ENCODE measurements around the gene TMEM43.
"Not testable (repeated sequence)": the region's sequence is repeated elsewhere in the genome, so short reads cannot be mapped to it uniquely, and the experiment has no call there.

Gene TMEM43

GRCh38 chr3:14124615-14125192 is at the start of gene TMEM43, which contains the start of gene CHCHD4:
Gene TMEM43, plus strand, starts transcription at chr3:14125052. Its CDS starts 142 bp downstream, at chr3:14125194.
Gene CHCHD4, minus strand, starts transcription at chr3:14124870. Its CDS starts 194 bp downstream, at chr3:14124676.
- DNase-seq (ENCODE audit: low read depth in 2 of 2): peak; percentile 94 to 96

GRCh38 chr3:14075233-14075632 is 49.6 kb upstream of the TMEM43 start:
- DNase-seq (ENCODE audit: low read depth in 2 of 2): not testable (repeated sequence)

- DNase-seq (ENCODE audit: low read depth in 2 of 2): no peak
Observed at GRCh38 chr3:14077310-14077709, 47.5 kb upstream of the TMEM43 start.

- no peak for DNase-seq (ENCODE audit: low read depth in 2 of 2)
Observed at GRCh38 chr3:14082108-14082657, 42.7 kb upstream of the TMEM43 start.

- DNase-seq (ENCODE audit: low read depth in 2 of 2): not testable (repeated sequence)
Observed at GRCh38 chr3:14087461-14087860, 37.4 kb upstream of the TMEM43 start.

GRCh38 chr3:14091959-14092358 is 32.9 kb upstream of the TMEM43 start:
- DNase-seq (ENCODE audit: low read depth in 2 of 2): not testable (repeated sequence)

- DNase-seq (ENCODE audit: low read depth in 2 of 2): no peak
Observed at GRCh38 chr3:14092464-14092863, 32.4 kb upstream of the TMEM43 start.

- DNase-seq (ENCODE audit: low read depth in 2 of 2): no peak
Observed at GRCh38 chr3:14093831-14094230, 31.0 kb upstream of the TMEM43 start.

- no peak for DNase-seq (ENCODE audit: low read depth in 2 of 2)
Observed at GRCh38 chr3:14096742-14097141, 28.1 kb upstream of the TMEM43 start.

GRCh38 chr3:14097616-14098391 is 27.0 kb upstream of the TMEM43 start:
- no peak for DNase-seq (ENCODE audit: low read depth in 2 of 2)

- not testable (repeated sequence) for DNase-seq (ENCODE audit: low read depth in 2 of 2)
Observed at GRCh38 chr3:14109821-14110220, 15.0 kb upstream of the TMEM43 start.

GRCh38 chr3:14110699-14111098 is 14.2 kb upstream of the TMEM43 start:
- no peak for DNase-seq (ENCODE audit: low read depth in 2 of 2)

- DNase-seq (ENCODE audit: low read depth in 2 of 2): no peak
Observed at GRCh38 chr3:14113965-14114635, 10.8 kb upstream of the TMEM43 start.

GRCh38 chr3:14117468-14118399 is 7.1 kb upstream of the TMEM43 start:
- no peak for DNase-seq (ENCODE audit: low read depth in 2 of 2)

GRCh38 chr3:14118400-14119381 is 6.2 kb upstream of the TMEM43 start:
- DNase-seq (ENCODE audit: low read depth in 2 of 2): no peak

GRCh38 chr3:14119651-14120050 is 5.2 kb upstream of the TMEM43 start:
- DNase-seq (ENCODE audit: low read depth in 2 of 2): no peak

- DNase-seq (ENCODE audit: low read depth in 2 of 2): no peak
Observed at GRCh38 chr3:14120111-14120920, 4.5 kb upstream of the TMEM43 start.

- DNase-seq (ENCODE audit: low read depth in 2 of 2): not testable (repeated sequence)
Observed at GRCh38 chr3:14120921-14121448, 3.9 kb upstream of the TMEM43 start.

GRCh38 chr3:14121859-14122258 is 3.0 kb upstream of the TMEM43 start:
- no peak for DNase-seq (ENCODE audit: low read depth in 2 of 2)

All from stimulated activated CD4-positive, alpha-beta T cell treated with anti-CD3 and anti-CD28 coated beads, Interleukin-1b, Interleukin-23, amount 100 ng/mL, for 4 hours (primary cell).